NOMO-1 (cell line): ENCODE measurements around the gene HCN4.

Source experiments
- DNase-seq, 2 experiments: peaks; one replicate each; lab custom pipeline; 2025; ENCODE audit not compliant: unreplicated experiment in 2 of 2; lab: John Stamatoyannopoulos, UW

Gene HCN4

GRCh38 chr15:73368301-73369136, at the start of gene HCN4:
TSS of gene HCN4 (minus strand) at chr15:73368958. CDS start at chr15:73368270, 688 bp downstream.
- DNase-seq, result peak in 1 of 2 experiments; percentile 8

DNA sequence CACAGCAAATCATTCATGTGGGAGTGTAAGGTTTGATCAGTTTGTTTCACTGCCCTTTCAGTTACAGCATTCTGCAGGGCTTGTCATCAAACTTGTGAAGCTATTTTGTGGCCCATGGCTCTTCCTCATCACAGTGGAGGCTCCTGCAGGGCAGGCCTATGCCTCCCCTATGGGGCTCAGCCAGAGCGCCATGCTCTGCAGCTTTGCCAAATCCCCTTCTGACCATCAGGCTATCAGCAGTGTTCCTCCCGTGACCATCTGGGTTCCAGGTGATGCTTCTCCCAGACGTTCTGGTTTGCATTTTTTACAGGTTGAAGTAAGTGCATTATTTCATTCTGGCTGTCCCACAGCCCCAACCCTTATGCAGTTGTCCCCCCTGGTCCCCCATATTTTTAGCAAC, 46.1 kb upstream of the HCN4 start:
- no peak for DNase-seq

GRCh38 chr15:73403171-73403570, 34.4 kb upstream of the HCN4 start:
- no peak for DNase-seq

GRCh38 chr15:73400222-73400621, 31.5 kb upstream of the HCN4 start:
- DNase-seq, result peak; percentile 84

DNA sequence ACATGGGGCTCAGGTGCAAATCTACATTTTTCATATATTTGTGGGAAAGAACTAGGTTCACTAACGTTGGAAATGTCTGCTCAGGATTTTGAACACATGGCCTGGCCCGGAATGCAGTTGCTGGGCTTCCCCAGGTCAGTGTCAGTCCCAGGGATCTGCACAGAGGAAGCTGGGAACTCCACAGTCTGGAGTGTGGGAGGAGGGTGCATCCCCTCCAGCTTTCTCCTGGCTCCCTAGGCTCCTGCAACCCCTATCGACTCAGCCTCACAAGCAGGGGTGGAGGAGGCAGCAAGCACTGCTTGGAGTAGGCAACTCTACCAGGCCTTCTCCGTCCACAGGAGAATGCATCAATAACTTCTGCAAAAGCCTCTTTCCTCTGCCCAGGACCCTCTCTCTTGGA, 30.1 kb upstream of the HCN4 start:
- DNase-seq, result no peak

GRCh38 chr15:73397461-73397860, 28.7 kb upstream of the HCN4 start:
- no peak for DNase-seq

DNA sequence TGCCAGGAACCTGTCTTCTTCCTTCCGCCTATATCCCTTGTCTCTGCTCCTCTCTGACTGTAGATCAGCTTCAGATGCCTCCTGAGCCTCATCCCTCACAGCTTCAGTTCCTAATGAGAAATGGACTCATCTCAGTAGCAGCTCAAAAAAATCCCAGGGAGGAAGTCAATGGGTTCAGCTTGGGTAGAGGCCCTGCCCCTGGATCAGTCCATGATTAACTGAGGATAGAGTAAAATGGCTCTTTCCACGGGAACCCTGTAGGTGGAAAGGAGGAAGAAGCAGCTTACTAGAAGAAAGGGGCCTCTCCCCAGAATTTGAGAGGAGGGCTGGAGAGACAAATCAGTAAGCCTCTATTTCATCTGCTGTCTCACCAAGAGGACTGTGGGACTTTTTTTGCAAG, 26.9 kb upstream of the HCN4 start:
- no peak for DNase-seq

DNA sequence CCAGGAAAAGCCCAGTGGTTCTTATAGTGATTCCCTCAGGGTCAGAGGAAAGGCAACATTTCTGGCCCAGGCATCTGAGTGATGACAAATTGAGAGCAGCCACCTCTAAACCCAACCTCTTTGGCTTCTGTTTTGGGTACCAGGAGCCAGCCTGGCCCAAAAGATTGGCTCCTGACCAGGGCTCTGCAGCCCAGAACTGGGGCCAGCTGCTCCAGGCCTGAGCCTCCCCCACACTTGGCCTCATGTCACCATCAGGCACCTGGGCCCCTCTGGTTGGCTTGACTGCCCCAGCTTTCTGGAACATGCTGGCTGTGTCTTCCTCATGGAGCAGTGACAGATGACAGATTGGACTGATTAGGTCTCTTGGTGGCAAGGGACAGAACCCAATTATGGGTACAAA, 26.0 kb upstream of the HCN4 start:
- DNase-seq, result no peak

- DNase-seq, result no peak
Measured at GRCh38 chr15:73393336-73393735, 24.6 kb upstream of the HCN4 start.

DNA sequence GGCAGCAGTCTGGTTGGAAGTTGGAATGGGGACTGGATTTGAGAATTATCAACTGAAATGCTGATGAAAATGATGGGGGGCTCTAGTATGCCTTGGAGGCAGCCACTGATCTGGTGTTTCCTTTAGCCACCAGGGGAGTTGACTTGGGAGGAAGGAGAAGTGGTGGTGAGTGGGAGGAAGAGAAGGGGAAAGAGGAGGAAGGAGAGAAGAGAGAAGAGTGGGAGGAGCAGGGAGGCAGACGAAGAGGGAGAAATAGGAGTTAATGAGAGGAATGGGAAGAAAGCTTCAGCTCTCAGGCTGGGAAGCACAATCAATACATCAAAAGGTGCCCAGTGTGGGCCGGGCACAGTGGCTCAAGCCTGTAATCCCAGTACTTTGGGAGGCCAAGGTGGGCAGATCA, 23.3 kb upstream of the HCN4 start:
- no peak for DNase-seq

DNA sequence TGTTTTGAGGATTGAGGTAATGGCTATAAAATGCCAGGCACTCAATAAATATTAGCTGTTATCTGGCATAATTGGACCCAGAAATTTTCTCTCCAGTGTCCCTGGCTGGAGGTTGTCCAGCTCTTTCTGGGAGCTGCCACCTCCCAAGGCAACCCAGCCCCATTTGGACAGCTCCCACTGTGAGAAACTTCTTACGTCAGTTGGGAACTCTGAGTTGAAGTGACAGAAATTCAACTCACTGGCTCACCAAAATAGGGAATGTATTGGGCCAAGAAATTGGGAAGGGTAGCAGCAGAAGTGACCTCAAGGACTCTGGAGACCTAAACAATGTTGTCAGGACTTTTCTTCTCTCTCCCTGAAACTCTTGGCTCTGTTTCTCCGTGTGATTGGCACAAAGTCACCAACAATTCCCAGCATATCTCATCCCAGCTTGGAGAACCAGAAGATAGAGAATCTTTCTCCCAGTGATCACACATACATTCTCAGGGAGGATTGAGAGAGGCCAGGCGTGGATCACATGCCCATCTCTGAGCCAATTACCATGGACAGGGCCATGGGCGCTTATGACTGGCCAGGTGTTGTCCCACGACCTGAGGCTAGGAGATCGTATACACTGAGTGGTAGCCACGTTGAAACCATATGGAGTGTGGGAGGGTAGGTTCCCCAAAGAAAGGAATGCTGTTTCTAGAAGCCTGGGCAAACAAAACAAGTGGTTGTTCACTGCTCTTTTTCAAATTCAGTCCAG, 22.5 kb upstream of the HCN4 start:
- DNase-seq, result no peak

- DNase-seq, result no peak
Measured at GRCh38 chr15:73389971-73390544, 21.3 kb upstream of the HCN4 start.

DNA sequence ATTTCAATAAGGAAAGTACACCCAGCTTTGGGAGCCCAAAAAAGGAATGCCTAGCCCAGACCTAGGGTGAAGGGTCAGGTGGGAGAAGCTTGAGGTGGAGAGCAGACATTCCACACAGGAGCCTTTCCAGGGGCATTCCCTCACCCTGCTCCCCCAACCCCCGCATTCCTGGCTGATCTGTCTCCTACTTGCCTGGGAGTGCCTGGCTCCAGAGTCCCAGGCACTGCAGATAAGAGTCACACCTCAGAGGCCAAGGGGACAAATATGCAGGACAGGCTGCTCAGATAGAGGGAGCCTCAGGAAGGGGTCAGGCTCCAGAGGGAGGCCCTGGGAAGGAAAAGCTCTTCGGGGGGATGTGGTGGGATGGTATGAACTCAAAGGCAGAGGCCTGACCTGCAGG, 20.8 kb upstream of the HCN4 start:
- no peak for DNase-seq

GRCh38 chr15:73388256-73388781, 19.6 kb upstream of the HCN4 start:
- DNase-seq, result no peak

DNA sequence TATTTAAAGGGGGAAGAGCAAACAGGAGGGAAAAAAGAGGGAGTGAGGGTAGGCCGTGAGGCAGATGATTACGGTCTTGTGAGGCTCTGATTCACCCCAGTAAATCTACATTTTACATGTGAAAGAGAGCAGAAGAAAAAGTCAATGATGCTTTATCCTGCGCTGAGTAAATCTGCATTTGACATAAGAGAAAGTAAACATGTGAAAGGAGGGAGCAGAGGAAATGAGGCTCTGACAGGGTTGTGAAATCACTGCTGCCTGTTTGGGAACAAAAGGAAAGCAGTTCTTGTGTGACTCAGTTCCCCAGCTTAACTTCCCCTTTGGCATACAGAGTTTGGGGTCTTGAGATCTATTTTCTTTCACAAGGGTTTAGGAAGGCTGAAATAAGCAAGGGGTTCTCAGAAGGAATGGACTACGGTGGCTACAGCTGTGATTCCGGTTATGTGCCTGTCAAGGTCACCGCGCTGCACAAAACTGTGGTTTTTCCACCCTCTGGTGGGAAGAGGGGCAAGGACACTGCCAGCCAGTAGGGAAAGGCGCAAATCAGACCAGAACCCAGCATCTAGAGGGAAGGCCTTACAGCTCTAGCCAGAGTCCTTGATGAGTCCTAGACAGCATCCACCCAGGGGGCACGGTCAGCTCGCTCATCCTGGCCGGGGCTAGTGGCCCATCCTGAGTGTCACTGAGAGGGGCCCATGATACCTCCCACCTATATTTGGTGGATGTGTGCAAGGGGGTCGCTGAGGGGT, 18.9 kb upstream of the HCN4 start:
- DNase-seq, result peak in 1 of 2 experiments; percentile 6

DNA sequence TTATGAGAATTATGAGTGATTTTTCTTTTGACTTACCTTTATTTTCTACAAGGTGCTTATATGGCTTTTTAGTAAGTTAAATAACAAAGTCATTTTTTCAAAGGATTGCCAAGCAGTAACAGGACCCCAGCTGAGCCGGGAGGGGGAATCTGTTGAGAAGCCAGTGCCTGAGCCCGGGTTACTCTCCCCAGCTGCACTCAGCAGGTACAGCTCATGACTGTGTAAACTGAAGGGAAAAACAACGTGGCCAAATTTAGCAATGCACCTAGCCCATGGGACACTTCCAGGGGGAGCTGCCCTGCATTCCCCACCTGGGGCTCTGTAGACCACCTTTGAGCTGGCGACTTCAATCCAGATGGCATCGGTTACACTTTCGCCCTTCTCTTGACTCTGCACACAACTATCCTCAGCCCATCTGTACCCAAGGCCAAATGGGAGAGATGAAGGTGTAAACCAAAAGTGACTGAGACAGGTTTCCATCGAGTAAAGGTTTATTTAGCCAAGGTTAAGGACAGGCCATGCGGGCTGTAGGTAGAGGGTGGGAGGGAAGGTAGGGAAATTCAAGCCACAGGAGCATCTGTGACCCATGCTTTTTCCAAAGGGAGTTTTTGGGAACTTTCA, 18.2 kb upstream of the HCN4 start:
- no peak for DNase-seq

- DNase-seq, result no peak
Measured at GRCh38 chr15:73386238-73386637, 17.5 kb upstream of the HCN4 start.

GRCh38 chr15:73385205-73385604, 16.4 kb upstream of the HCN4 start:
- DNase-seq, result no peak

- DNase-seq, result no peak
Measured at GRCh38 chr15:73383310-73384189, 14.8 kb upstream of the HCN4 start.
